ENCODE measurements around the gene CDKN2B-AS1.
A peak's percentile ranks its signal among the peaks of the same experiment; 100 is the strongest.

CDKN2B-AS1 gene

DNA sequence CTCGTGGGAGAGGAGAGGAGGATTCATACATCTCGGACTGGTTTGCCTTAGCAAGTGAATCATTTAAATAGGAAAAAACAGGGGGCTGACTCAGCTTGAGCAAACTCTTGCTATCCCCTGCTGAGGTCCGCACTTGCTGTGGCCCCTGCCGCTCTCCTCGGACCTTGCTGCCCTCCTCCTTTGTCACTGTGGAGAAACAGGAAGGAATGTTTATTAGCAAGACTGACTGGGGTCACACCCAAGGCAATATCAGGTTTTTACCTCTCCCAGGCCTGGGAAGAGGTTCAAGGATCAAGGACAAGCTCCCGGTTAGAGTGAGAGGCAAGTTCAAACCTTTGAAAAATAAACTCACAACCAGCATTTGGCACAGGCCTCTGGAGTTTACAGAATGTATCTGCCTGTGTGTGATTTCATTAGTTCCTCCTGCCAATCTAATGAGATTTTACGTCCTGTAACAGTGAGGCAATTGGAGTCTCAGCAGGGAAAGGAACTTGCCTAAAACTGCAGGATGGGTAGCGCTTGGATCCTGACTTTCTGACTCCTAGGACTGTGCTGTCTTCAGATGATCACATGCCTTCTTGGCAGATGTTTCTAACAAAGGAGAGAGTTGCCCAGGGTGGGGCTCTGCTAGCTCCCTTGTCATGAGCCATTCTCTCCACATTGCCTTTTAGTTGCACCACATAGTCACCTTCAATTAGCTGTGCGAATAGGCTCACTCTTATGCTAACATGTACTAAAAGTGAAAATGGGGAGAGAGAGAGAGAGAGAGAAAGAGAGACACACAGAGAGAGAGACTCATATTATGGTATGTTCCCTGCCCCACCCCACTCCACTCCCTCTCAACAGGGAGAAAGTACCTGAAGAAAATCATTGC lies 123.2 kb downstream of the CDKN2B-AS1 start:
- no peak overlapping the region for H3K4me3 ChIP-seq
- no peaks in the 10 kb centered on the region for H3K36me3 ChIP-seq (replicated peaks)
- in situ Hi-C loops (cut with MboI; ENCODE audit: low sequenced_read_pairs): loop anchor here (10.0 kb wide), 1 partner anchor 303 kb away; no protein-coding TSS in a partner anchor
- no peaks in the 10 kb centered on the region for H3K9me3 ChIP-seq
- no peaks in the 10 kb centered on the region for H3K27me3 ChIP-seq (ENCODE audit: low read depth)
- no peaks in the 10 kb centered on the region for H3K4me1 ChIP-seq
- DNase-seq (ENCODE audit: low spot score in 2 of 2): no peak

GRCh38 chr9:22118810-22119521 lies 124.4 kb downstream of the CDKN2B-AS1 start:
- H3K4me1 ChIP-seq: no peaks in the 10 kb centered on the region
- H3K27me3 ChIP-seq (ENCODE audit: low read depth): no peaks in the 10 kb centered on the region
- in situ Hi-C loops (cut with MboI; ENCODE audit: low sequenced_read_pairs): loop anchor here (10.0 kb wide), 1 partner anchor 304 kb away; no protein-coding TSS in a partner anchor
- H3K36me3 ChIP-seq (replicated peaks): no peaks in the 10 kb centered on the region
- no peak overlapping the region for H3K4me3 ChIP-seq
- no peak for DNase-seq (ENCODE audit: low spot score in 2 of 2)
- no peaks in the 10 kb centered on the region for H3K9me3 ChIP-seq

DNA sequence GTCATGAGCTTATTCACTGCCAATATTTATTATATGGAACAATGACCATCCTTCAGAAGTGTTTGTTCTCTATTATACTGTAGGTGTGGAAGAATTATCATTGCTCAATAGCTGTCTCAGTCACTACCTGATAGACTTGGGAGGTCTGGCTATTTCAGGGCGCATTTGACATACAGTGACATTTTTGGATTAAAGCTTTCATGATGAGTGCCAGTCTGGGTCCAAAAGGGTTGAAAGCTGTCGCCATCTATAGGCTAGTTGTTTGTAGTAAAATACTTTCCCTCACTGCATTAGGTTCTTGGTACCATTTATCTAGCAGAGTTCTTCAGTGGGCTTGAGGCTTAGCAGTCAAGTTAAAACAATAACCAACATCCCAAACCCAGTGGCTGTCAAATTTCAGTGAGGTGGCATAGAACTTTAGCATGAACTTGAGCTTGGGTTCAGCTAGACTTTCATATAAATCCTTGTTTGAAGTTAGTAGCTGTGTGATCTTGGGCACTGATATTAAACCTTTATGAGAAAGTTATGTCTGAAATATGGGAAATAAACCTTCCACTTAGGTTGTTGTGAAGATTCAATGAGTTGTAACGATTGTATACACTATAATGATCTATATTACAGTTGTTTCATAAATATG lies 125.0 kb downstream of the CDKN2B-AS1 start:
- Histone ChIP-seq H3K9me3 (no peaks in the 10 kb centered on the region), H3K4me1 (no peaks in the 10 kb centered on the region), H3K27me3 (ENCODE audit: low read depth) (no peaks in the 10 kb centered on the region), H3K36me3 (replicated peaks) (no peaks in the 10 kb centered on the region), H3K4me3 (no peak overlapping the region)
- peak; percentile 19 to 39 for DNase-seq (ENCODE audit: low spot score in 2 of 2)
- in situ Hi-C loops (cut with MboI; ENCODE audit: low sequenced_read_pairs): loop anchor here (10.0 kb wide), 1 partner anchor 305 kb away; no protein-coding TSS in a partner anchor

DNA sequence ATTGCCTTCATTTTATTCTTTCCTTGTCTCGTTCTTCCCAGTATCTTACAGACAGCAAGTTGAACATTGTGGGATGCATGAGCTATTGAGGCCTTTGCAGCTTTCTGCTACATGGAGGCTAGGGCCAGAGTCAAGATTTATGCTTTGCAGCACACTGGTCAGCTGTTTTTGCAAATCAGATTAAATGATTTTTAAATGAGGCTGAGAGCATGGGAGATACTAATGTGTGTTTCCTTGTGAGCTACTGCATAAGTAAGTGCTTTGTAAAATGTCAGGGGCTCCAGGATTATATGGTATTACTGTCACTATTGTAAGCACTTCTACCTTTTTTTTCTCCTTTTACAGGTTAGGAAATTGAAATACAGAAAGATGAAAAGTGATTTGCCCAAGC lies 125.6 kb downstream of the CDKN2B-AS1 start:
- no peak for DNase-seq (ENCODE audit: low spot score in 2 of 2)
- Histone ChIP-seq H3K36me3 (replicated peaks) (no peaks in the 10 kb centered on the region), H3K27me3 (ENCODE audit: low read depth) (no peaks in the 10 kb centered on the region), H3K9me3 (no peaks in the 10 kb centered on the region), H3K4me3 (no peak overlapping the region), H3K4me1 (no peaks in the 10 kb centered on the region)
- in situ Hi-C loops (cut with MboI; ENCODE audit: low sequenced_read_pairs): no loop called here

DNA sequence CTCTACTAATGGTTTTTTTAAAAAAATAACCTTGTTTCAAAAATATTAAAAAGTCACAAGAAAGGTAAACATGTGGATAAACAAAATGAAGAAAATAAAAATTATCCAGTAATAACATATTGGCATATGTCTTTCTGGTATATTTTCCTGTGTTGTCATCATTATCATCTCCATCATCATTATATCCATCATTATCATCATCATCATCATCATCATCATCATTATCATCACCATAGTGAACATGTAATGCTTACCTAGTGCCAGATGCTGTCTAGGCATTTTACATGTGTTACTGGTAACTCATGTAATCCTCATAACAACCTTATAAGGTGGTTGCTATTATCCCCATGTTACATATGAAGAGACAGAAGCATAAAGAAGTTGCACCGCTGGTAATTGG lies 126.0 kb downstream of the CDKN2B-AS1 start:
- Histone ChIP-seq H3K4me3 (no peak overlapping the region), H3K36me3 (replicated peaks) (no peaks in the 10 kb centered on the region), H3K4me1 (no peaks in the 10 kb centered on the region), H3K9me3 (no peaks in the 10 kb centered on the region), H3K27me3 (ENCODE audit: low read depth) (no peaks in the 10 kb centered on the region)
- in situ Hi-C loops (cut with MboI; ENCODE audit: low sequenced_read_pairs): no loop called here
- no peak for DNase-seq (ENCODE audit: low spot score in 2 of 2)

DNA sequence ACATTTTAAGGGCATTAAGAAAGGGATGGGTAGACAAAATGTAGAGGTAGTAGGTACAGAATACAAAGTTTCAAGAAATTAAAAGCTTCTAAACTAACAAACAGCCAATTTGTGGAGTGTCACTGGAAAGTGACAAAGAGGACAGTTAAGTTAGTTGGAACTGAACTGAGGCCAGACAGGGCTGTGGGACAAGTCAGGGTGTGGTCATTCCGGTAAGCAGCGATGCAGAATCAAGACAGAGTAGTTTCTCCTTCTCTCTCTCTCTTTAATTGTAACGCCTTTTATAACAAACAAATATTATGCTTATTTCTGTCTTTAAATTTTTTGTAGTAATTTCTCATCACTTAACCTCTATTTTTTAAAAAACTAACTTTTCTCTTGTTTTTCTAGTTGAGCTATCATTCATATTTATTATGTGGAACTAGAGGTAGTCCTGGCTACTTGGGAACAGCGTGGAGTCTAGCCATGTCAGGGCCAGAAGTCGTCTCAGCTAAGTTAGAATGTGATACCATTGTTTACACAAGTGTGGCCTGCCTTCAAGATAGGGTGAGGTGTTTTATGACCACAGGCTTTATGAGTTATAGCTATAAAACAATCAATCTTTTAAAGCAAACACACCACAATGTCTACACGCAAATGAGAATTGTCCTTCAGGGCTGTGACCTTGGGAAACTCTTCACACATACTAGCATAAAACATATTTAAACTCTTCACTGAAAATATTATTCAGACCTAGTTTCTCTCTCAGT lies 129.8 kb downstream of the CDKN2B-AS1 start:
- no peaks in the 10 kb centered on the region for H3K36me3 ChIP-seq (replicated peaks)
- H3K9me3 ChIP-seq: no peaks in the 10 kb centered on the region
- H3K4me3 ChIP-seq: no peak overlapping the region
- DNase-seq (ENCODE audit: low spot score in 2 of 2): no peak
- in situ Hi-C loops (cut with MboI; ENCODE audit: low sequenced_read_pairs): no loop called here
- no peaks in the 10 kb centered on the region for H3K4me1 ChIP-seq
- no peaks in the 10 kb centered on the region for H3K27me3 ChIP-seq (ENCODE audit: low read depth)

GRCh38 chr9:22129133-22129532 lies 134.5 kb downstream of the CDKN2B-AS1 start:
- Histone ChIP-seq H3K9me3 (no peaks in the 10 kb centered on the region), H3K27me3 (ENCODE audit: low read depth) (no peaks in the 10 kb centered on the region), H3K4me3 (no peak overlapping the region), H3K4me1 (no peaks in the 10 kb centered on the region), H3K36me3 (replicated peaks) (no peaks in the 10 kb centered on the region)
- DNase-seq (ENCODE audit: low spot score in 2 of 2): no peak
- in situ Hi-C loops (cut with MboI; ENCODE audit: low sequenced_read_pairs): no loop called here

DNA sequence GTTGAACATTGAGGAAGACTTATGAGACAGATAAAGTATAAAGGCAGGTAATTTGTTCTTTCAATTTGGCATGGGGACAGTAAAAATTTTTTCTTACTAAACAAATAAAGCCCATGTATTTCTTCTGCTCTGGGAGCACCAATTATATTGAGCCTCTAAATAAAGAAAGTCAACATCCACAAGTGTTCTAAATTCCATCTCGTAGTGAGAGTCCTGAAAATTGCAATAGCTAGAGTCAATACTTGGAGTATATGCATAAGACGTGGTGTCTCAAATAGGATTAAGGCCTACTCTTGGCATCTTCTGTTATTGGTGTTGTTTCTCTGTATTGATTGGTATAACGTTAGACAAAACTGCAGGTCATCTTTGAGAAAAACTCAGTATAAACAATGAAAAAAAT lies 135.0 kb downstream of the CDKN2B-AS1 start:
- Histone ChIP-seq H3K36me3 (replicated peaks) (no peaks in the 10 kb centered on the region), H3K4me1 (no peaks in the 10 kb centered on the region), H3K9me3 (no peaks in the 10 kb centered on the region), H3K4me3 (no peak overlapping the region), H3K27me3 (ENCODE audit: low read depth) (no peaks in the 10 kb centered on the region)
- in situ Hi-C loops (cut with MboI; ENCODE audit: low sequenced_read_pairs): no loop called here
- DNase-seq (ENCODE audit: low spot score in 2 of 2): no peak

DNA sequence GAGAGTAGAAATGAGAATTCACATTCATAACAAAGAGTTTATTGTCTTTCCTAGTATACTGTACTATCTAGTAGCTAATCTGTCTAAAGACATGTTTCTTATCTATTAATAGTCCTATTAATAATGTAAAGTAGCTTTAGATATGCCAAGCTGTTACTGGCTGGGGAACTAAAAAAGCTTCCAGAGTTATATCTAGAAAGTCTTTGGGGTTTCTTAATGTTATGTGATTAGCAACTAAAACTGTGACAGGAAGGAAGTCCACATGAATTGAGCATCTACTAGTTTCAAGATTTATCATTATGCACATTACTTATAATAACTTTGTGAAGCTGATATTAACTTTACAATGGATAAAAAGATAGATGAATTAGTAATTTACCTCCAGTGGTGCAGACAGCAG lies 137.2 kb downstream of the CDKN2B-AS1 start:
- Histone ChIP-seq H3K36me3 (replicated peaks) (no peaks in the 10 kb centered on the region), H3K27me3 (ENCODE audit: low read depth) (no peaks in the 10 kb centered on the region), H3K9me3 (no peaks in the 10 kb centered on the region), H3K4me1 (no peaks in the 10 kb centered on the region), H3K4me3 (no peak overlapping the region)
- in situ Hi-C loops (cut with MboI; ENCODE audit: low sequenced_read_pairs): no loop called here
- no peak for DNase-seq (ENCODE audit: low spot score in 2 of 2)

DNA sequence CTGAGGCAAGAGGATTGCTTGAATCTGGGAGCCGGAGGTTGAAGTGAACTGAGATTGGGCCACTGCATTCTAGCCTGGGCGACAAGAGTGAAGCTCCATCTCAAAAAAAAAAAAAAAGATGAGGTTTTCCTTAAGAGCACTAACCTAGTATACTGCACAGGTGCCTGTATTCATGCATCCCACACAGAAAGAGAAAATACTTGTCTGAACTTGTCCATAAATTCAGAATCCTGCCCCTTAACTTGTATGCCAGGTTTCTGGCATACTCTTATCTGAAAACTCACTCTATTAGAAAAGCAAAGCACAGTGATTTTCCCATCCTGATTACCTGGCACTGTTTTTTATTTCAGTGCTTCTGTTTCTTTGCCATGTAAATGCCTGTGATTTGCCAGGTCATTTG lies 139.8 kb downstream of the CDKN2B-AS1 start:
- Histone ChIP-seq H3K4me3 (no peak overlapping the region), H3K27me3 (ENCODE audit: low read depth) (no peaks in the 10 kb centered on the region), H3K4me1 (no peaks in the 10 kb centered on the region), H3K36me3 (replicated peaks) (no peaks in the 10 kb centered on the region), H3K9me3 (no peaks in the 10 kb centered on the region)
- in situ Hi-C loops (cut with MboI; ENCODE audit: low sequenced_read_pairs): no loop called here
- DNase-seq (ENCODE audit: low spot score in 2 of 2): no peak

DNA sequence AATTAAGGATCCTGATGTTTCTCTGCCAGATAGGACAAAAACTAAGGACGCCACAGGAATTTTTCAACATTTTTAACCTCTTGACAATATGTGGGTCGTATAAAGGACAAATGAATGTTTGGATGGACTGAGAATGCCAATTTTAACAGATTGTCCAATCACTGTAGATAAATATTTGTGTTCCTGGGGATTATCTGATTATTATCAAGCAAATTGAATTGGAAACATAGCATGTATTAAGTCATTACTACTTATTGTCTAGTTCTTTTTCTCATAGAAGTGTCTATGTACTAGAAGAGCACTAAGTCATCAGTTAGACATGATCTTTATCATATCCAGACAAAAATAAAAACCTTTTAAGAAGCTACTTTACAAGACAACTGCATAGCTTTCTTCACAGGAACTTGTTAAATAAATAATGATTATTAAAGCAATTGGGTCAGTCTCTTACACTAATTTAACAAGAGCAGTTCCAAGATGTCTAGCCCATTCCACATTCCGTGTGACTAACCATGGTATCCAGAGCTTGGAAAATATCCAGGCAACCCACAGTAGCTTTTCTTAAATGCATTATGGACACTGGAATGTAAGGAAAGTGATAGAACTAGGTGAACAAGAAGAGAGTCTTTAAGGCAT lies 142.0 kb downstream of the CDKN2B-AS1 start:
- H3K4me1 ChIP-seq: peaks cover 4% of the 10 kb centered on the region
- DNase-seq (ENCODE audit: low spot score in 2 of 2): no peak
- in situ Hi-C loops (cut with MboI; ENCODE audit: low sequenced_read_pairs): no loop called here
- H3K4me3 ChIP-seq: no peak overlapping the region
- H3K27me3 ChIP-seq (ENCODE audit: low read depth): no peaks in the 10 kb centered on the region
- H3K9me3 ChIP-seq: no peaks in the 10 kb centered on the region
- H3K36me3 ChIP-seq (replicated peaks): no peaks in the 10 kb centered on the region

DNA sequence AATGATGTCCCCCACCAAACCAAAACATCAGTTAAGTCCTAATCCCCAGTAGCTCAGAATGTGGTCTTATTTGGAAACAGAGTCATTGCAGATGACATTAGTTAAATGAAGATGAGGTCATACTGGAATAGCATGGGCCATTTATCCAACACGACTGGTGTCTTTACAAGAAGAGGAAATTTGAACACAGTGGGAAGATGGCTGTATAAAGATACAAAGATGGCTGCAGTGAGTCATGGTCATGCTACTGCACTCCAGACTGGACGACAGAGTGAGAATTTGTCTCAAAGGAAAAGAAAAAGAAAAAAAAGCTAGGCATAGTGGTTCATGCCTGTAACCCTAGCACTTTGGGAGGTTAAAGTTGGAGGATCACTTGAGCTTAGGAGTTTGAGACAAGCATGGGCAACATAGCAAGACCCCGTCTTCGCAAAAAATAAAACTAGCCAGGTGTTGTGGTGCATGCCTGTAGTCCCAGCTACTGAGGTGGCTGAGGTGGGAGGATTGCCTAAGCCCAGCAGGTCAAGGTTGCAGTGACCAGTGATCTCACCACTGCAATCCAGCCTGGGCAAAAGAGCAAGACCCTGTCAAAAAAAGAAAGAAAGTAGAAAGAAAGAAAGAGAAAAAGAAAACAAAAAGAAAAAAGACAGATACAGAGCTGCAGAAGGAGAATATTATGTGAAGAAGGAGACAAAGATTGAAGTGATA lies 144.5 kb downstream of the CDKN2B-AS1 start:
- Histone ChIP-seq H3K9me3 (no peaks in the 10 kb centered on the region), H3K4me1 (peaks cover 14% of the 10 kb centered on the region), H3K4me3 (no peak overlapping the region), H3K27me3 (ENCODE audit: low read depth) (no peaks in the 10 kb centered on the region), H3K36me3 (replicated peaks) (no peaks in the 10 kb centered on the region)
- no peak for DNase-seq (ENCODE audit: low spot score in 2 of 2)
- in situ Hi-C loops (cut with MboI; ENCODE audit: low sequenced_read_pairs): no loop called here

Data from HAP-1 (cell line).